HG03571 (cell line): ENCODE data around the gene FLNB.

Experiments
- ATAC-seq: cut with Tn5 transposase; IDR thresholded peaks from one replicate; pipeline ENCODE4 v1.9.1; 2021; ENCODE audit not compliant: unreplicated experiment

Gene FLNB

DNA sequence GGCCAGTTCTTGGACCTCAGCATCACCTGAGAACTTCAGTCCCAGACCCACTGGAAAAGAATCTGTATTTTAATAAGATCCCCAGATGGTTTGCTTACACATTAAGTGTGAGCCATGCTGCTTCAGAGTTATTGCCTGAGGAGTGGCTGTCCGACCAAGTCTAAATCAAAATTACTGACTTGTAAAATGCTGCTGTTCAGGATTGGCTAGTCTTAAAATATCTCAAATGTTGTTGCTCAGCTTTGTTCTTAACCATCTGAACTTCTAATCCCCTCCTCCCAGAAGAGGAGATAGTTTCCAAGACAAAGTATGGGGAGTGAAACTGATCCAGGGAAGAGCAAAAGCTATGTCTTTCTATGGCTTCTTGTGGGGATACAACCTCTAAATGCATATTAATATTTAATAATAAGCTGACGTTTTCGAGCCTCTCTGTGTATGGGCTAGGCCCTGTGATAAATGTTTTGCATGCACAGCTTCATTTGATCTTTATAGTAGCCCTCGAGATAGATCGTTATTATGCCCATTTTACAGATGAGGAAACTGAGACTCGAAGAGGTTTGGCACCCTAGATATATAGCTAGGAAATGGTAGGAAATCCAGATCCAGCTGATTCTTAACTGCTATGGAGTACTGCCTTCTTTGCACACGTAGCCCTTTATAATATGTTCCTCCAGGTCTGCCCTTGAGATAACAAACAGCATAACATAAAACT is 150.4 kb downstream of the FLNB start:
- no peak for ATAC-seq

GRCh38 chr3:58160399-58160798 is 152.2 kb downstream of the FLNB start:
- no peak for ATAC-seq

DNA sequence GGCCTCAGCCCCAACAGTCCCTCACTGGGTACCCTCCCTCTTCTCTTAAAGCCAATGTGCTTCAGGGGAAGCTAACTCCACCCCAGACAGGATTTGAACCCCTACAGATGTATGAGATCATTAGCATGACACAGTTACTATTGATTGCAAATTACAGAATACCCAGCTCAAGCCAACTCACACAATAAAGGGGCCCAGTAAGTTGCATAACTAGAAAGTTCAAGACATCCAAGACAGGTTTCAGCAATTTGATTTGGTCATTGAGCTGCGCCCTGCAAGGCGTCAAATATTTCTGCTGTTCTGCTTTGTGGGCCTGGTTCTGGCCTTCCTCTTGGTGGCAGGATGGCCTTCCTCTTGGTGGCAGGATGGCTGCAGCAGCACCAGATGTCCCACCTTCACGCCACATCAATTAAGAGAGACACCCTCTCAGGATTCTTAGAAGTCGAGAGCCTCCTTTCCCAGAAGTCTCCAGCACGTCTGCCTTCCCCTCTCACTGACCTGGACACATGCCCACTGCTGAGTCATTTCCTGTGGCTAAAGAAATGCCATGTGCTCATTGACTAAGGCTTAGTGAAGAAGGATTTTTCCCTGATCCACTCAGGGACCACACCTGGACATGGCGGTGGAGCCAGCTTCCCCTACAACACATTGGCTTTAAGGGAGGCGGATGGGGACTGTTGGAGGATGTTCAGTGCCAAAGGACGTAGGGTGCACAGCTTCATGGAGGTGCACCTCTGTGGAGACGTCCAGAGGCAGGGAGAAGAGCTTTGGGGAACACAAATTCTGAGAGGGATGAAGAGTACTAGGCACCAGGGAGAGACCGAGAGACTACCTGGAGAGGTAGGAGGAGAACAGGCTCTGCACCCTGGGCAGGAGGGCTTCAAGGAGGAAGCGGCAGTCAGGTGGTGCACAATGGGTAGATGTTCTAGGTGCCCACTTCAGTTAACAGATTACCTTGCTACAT is 153.5 kb downstream of the FLNB start:
- no peak for ATAC-seq

- no peak for ATAC-seq
These were observed 155.0 kb downstream of the FLNB start for GRCh38 chr3:58163234-58163633.

- ATAC-seq, result no peak
These were observed 156.1 kb downstream of the FLNB start for GRCh38 chr3:58164199-58164879.

- no peak for ATAC-seq
These were observed 156.9 kb downstream of the FLNB start for GRCh38 chr3:58164906-58165821.

GRCh38 chr3:58167431-58168351 is 159.5 kb downstream of the FLNB start:
- ATAC-seq, result no peak

DNA sequence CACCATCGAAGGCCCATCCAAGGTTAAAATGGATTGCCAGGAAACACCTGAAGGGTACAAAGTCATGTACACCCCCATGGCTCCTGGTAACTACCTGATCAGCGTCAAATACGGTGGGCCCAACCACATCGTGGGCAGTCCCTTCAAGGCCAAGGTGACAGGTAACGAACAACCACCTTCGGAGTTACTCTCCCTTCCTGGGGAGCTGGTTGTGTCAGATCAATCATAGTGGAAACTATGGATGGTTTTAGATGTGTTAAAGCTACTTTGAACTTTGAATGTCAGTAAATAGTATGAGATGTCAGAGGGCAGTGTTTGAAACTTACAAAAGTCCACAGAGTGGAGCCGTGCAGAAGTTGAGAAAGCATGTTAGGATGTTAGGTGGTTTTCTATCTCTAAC is 160.3 kb downstream of the FLNB start:
- no peak for ATAC-seq

DNA sequence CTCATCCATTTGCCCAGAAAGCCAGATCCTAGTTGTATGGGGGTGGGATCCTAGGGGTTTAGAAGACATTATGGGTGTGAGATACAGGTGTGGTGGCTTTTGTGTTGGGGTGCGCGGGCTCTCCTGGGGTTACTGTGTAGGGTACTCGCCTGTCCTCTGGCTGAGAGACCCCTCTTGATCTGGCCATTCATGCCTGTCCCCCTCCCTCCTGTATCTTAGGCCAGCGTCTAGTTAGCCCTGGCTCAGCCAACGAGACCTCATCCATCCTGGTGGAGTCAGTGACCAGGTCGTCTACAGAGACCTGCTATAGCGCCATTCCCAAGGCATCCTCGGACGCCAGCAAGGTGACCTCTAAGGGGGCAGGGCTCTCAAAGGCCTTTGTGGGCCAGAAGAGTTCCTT is 161.1 kb downstream of the FLNB start:
- ATAC-seq, result no peak

DNA sequence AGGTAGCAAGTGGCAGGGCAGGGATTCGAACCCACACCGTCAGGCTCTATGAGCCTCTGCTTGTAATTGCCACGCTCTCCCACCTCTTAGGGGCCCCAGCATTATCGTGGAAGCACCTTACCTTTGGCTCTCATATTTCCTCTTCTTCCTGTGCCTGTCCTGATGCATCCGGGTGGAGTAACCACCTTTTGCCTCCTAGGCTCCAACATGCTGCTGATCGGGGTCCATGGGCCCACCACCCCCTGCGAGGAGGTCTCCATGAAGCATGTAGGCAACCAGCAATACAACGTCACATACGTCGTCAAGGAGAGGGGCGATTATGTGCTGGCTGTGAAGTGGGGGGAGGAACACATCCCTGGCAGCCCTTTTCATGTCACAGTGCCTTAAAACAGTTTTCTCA is 162.2 kb downstream of the FLNB start:
- ATAC-seq, result no peak

DNA sequence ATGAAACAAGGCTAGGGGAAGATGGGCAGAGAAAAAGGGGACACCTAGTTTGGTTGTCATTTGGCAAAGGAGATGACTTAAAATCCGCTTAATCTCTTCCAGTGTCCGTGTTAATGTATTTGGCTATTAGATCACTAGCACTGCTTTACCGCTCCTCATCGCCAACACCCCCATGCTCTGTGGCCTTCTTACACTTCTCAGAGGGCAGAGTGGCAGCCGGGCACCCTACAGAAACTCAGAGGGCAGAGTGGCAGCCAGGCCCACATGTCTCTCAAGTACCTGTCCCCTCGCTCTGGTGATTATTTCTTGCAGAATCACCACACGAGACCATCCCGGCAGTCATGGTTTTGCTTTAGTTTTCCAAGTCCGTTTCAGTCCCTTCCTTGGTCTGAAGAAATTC is 162.9 kb downstream of the FLNB start:
- no peak for ATAC-seq

DNA sequence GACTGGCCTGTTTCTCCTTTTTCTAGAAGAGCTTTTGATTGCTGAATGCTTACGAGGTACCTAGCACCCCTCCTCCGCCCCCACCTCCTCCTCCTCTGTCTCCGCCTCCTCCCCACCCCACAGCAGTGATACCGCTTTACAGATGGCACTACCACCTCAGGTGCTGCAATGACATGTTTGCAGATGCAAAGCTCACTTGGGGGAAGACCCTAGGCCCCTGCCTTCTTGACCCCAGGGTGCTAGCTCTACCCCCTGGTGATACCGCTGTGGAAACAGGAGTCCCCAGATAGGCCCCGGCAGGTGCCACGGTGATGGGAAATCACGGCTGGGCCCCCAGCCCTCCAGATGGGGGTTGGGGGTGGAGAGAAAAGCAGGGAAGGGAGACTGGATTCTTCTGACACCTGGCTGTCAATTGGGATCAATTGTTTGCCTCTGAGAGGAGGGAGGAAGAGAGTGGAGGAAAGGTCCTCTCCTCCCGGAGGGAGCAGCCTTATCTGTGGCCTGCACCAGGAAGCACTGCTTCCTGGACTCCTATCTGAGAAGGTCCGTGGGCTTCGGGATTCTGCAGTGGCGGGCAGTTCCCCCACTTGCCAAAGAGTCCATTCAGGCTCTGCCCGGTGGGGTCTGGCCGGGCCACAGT is 164.9 kb downstream of the FLNB start:
- no peak for ATAC-seq

DNA sequence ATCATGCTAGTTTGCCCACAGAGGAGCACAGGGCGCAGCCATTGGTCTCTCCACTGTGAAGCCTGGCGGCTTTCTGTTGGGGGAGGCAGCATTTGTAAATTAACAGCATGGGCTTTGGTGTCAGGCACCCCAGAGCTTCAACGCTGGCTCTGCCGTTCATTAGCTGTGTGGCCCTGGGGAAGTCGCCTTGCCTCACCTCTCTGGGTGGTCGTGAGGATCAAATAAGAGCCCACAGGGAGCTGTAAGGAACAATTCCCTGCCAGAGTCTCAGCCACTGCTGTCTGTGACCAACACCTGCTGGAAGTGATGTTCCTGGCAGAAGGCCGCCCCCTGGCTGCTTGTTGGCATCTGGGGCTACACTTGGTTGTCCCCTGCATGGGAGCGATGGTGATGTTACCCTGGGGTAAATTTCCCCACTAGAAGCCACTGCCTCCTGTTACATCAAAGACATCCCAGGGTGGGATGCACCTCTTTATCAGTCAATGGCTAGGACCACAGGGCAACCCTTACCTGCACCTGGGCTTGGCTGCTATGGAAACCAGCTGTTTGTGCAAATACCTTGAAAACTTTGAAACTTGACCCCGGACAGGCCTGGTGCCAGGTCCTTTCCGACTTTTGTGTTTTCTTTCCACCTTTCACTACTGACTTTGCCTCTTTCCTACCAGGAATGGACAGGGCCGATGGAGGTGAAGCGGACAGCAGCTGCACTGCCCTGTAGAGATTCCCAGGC is 165.6 kb downstream of the FLNB start:
- ATAC-seq, result no peak

DNA sequence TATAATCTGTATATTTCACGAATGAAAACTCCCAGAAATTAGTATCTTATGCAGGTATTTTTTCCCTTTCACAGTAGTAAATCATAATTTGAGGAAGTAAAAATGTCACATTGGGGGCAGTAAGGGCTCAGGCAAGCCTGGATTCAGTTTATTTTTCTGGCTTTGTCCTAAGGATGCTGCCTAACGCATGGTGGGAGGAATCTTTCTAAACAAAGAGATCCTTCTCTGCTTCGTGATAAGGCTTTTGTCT is 166.9 kb downstream of the FLNB start:
- no peak for ATAC-seq

DNA sequence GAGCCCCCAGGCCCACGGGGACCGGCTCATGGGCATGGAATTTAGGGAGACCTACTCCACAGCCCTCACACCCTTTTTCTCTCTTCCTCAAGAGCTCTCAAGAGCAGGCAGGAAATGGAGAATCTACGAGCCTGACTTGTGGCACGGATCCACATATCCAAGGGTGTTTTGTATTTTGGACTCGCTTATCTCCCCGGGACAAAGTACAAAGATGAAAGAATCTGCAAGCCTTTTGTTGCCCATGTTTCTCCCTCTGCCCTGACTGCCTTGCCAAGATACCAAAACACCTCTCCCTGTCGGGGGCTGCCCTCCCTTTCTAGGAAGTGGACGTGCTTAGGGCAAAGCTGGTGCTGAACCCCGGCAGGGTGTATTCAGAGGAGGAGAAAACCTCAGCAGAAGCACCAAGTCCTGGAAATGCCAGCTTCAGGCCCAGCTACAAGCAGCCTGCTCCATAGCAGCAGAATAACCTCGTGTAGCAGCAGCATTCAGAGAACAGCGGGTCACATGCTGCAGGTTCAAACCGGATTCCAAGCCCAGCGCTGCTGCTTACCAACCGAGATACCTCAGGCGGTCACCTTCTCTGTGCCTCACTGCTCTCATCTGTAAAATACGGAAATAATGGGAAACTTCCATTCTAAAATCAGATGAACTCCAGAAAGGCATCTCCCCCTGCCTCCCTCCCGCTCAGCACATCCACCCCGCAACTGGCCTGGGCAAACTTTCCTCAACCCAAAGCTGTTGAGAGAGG is 167.4 kb downstream of the FLNB start:
- no peak for ATAC-seq

- ATAC-seq, result no peak
These were observed 167.9 kb downstream of the FLNB start for GRCh38 chr3:58176185-58176530.

DNA sequence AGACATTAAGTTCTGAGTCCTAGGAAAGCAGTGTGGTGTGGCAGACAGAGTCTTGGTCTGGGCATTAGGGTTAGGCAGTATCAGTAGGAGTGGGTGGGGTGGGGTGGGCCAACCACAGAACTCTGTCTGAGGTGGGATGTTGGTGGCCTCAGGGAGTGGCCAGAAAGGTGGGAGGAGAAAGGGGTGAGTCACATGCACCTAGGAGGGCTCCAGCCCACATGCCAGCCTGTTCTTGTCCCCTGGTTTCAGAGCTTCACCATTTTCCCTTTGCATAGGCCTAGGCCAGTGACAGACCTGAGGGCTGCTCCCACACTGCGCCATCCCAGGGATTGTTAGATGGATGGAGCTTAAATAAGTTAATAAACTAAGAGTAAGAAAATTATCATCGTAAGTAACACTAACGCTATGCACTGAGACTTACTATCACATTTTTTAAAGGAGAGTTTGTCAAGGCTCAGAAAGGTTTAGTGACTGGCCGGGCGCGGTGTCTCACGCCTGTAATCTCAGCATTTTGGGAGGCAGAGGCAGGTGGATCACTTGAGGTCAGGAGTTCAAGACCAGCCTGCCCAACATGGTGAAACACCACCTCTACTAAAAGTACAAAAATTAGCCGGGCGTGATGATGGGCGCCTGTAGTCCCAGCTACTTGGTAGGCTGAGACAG is 168.7 kb downstream of the FLNB start:
- no peak for ATAC-seq
